Retinal pigment epithelial cell (primary cell): ENCODE results near the gene CHTF18.
"Not testable (repeated sequence)": the region's sequence is repeated elsewhere in the genome, so short reads cannot be mapped to it uniquely, and the experiment has no call there.

Experiments used
- DNase-seq: peaks from one replicate; pipeline ENCODE4 v3.0.0-alpha.2; 2010; ENCODE audit warnings: low read depth
- H3K4me3 ChIP-seq: 2 replicates; pipeline ENCODE4 v1.5.1; 2011; ENCODE audit warnings: mild to moderate bottlenecking, low read length, control low read depth, moderate library complexity
- CTCF ChIP-seq: conservative IDR thresholded peaks from 2 replicates; pipeline ENCODE4 v1.5.1; 2011; ENCODE audit warnings: low read depth, low read length, control low read depth, inconsistent platforms

Gene CHTF18

GRCh38 chr16:769184-769784, 19.1 kb upstream of the CHTF18 start:
- no peak for TF ChIP-seq CTCF
- no peak for DNase-seq
- H3K4me3 ChIP-seq: no peak overlapping the region

GRCh38 chr16:769934-770333, 18.5 kb upstream of the CHTF18 start:
- DNase-seq: no peak

GRCh38 chr16:770411-770810, 18.0 kb upstream of the CHTF18 start:
- no peak overlapping the region for H3K4me3 ChIP-seq
- no peak for DNase-seq
- TF ChIP-seq CTCF: no peak

More at GRCh38 chr16:769934-770333, 18.5 kb upstream of the CHTF18 start:
- no peak for TF ChIP-seq CTCF
- no peak overlapping the region for H3K4me3 ChIP-seq

- no peak for TF ChIP-seq CTCF
- no peak for DNase-seq
- H3K4me3 ChIP-seq: no peak overlapping the region
Observed at GRCh38 chr16:772959-773358, 15.5 kb upstream of the CHTF18 start.

- TF ChIP-seq CTCF: no peak
- DNase-seq: no peak
- no peak overlapping the region for H3K4me3 ChIP-seq
Observed at GRCh38 chr16:774086-775001, 14.1 kb upstream of the CHTF18 start.

GRCh38 chr16:775236-775796, 13.1 kb upstream of the CHTF18 start:
- DNase-seq: no peak
- no peak for TF ChIP-seq CTCF
- H3K4me3 ChIP-seq: no peak overlapping the region

- not testable (repeated sequence) for DNase-seq, H3K4me3 ChIP-seq
Observed at GRCh38 chr16:776298-776697, 12.1 kb upstream of the CHTF18 start.
